ENCODE data around the gene HS1BP3. TPM values are rescaled to one million over a fixed set of nuclear protein-coding genes. Genes with fewer than 3 reads are reported as not detected.

The HS1BP3 gene
- total RNA-seq, 1 donor from 2014 or later, result 23.1 TPM

DNA sequence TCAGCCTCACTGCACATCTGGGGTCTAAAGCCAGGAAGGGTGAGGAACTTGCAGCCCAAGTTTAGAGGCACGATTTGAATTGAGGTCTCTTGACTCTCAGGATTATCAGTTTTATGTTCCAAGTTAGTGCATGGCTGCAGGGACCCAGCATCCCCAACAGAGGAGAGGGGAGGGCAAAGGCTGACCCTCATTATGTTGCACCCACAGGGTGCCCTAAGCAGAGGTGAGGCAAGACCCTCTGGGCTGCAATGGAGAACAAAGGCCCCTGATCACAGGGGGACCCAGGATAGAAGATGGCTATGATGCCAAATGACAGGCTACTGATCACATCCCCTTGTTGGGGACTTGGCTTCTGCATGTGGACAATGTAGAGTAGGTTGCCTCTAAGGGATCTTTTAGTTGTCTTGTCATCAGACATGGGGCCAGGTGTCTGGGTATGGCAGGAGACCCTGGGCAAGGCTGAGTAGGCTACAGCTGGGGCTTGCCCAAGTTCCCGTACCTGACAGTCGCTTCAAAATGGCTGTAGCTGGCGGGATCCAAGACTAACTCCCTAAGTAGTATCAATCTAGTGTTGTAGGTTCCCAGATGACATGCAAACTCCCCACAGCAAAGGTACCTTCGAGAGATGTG, 11.5 kb upstream of the HS1BP3 start:
- intact Hi-C loops (cut with DNase I), result loop anchor here (5.0 to 10.0 kb wide), 2 partner anchors 300 to 452 kb away; no protein-coding TSS in a partner anchor
- H3K4me3 ChIP-seq, result no peak overlapping the region
- no peaks in the 10 kb centered on the region for H3K9me3 ChIP-seq
- H3K27me3 ChIP-seq, result no peaks in the 10 kb centered on the region
- no peak for DNase-seq (ENCODE audit: extremely low spot score in 2 of 2)
- no peak overlapping the region for H3K27ac ChIP-seq
- TF ChIP-seq POLR2A (IDR thresholded peaks at IDR 0.05), result no peak
- no peak for TF ChIP-seq POLR2AphosphoS5 (IDR thresholded peaks at IDR 0.05; ENCODE audit: insufficient read depth in 1 of 2, low read depth in 1 of 2)
- TF ChIP-seq, protein P1, sequence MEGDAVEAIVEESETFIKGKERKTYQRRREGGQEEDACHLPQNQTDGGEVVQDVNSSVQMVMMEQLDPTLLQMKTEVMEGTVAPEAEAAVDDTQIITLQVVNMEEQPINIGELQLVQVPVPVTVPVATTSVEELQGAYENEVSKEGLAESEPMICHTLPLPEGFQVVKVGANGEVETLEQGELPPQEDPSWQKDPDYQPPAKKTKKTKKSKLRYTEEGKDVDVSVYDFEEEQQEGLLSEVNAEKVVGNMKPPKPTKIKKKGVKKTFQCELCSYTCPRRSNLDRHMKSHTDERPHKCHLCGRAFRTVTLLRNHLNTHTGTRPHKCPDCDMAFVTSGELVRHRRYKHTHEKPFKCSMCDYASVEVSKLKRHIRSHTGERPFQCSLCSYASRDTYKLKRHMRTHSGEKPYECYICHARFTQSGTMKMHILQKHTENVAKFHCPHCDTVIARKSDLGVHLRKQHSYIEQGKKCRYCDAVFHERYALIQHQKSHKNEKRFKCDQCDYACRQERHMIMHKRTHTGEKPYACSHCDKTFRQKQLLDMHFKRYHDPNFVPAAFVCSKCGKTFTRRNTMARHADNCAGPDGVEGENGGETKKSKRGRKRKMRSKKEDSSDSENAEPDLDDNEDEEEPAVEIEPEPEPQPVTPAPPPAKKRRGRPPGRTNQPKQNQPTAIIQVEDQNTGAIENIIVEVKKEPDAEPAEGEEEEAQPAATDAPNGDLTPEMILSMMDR (IDR thresholded peaks at IDR 0.05), result no peak
- H3K4me1 ChIP-seq, result peaks cover 30% of the 10 kb centered on the region
- no peaks in the 10 kb centered on the region for H3K36me3 ChIP-seq

DNA sequence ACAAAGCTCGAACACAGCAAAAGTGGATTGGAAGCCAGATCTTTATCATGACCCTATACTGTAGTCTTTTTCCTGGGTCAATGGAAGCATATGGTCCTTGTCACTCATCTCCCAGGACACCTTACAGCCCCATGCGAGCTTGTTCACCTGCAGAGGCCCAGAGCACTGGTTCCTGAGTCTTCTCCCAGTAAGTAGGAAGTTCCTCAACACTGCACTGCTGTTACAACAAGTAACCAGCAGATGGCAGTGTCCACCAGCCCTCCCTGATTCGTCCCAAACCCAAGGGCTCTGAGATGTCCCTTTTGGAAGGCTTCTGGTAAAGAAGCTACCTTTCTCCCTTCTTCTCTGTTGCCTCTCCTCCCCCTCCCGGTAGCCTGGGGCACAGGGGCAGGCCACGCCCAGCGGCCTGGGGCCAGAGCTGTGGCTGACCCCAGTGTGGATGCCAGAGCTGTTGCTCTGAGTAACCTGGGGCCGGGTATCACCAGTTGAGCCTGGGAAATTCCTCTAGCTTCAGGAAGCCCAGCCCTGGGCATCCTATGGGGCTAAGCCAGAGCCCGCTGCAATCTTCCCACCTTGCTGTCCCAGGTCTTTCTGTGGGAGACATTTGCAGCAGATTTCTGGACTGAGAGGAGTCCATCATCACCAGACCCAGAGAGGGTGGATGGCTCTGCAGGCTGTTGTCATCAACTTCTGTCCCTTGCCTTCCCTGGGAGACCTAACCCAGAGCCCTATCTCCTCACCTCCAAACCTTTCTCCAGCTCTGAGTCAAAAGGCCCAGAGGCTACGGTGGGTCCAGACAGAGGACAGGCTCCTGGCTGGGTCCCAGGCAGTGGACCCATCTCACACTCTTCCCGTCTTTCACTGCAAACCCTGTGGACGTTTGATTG, 10.8 kb upstream of the HS1BP3 start:
- TF ChIP-seq, protein P1 (IDR thresholded peaks at IDR 0.05), result peak; percentile 78 to 97 (median 94)
- TF ChIP-seq POLR2AphosphoS5 (IDR thresholded peaks at IDR 0.05; ENCODE audit: insufficient read depth in 1 of 2, low read depth in 1 of 2), result peak in 1 of 2 donors; percentile 45
- no peak for TF ChIP-seq POLR2A (IDR thresholded peaks at IDR 0.05)
- H3K27me3 ChIP-seq, result no peaks in the 10 kb centered on the region
- no peaks in the 10 kb centered on the region for H3K36me3 ChIP-seq
- no peak overlapping the region for H3K4me3 ChIP-seq
- H3K27ac ChIP-seq, result no peak overlapping the region
- intact Hi-C loops (cut with DNase I), result loop anchor here (5.0 to 10.0 kb wide), 2 partner anchors 301 to 453 kb away; no protein-coding TSS in a partner anchor
- DNase-seq (ENCODE audit: extremely low spot score in 2 of 2), result no peak
- no peaks in the 10 kb centered on the region for H3K9me3 ChIP-seq
- H3K4me1 ChIP-seq, result peaks cover 30% of the 10 kb centered on the region

GRCh38 chr2:20660506-20661420, 9.9 kb upstream of the HS1BP3 start:
- H3K27me3 ChIP-seq, result no peaks in the 10 kb centered on the region
- intact Hi-C loops (cut with DNase I), result loop anchor here (5.0 to 10.0 kb wide), 2 partner anchors 302 to 454 kb away; no protein-coding TSS in a partner anchor
- peaks cover 24% of the 10 kb centered on the region for H3K4me1 ChIP-seq
- no peaks in the 10 kb centered on the region for H3K9me3 ChIP-seq
- DNase-seq (ENCODE audit: extremely low spot score in 2 of 2), result no peak
- TF ChIP-seq POLR2AphosphoS5 (IDR thresholded peaks at IDR 0.05; ENCODE audit: insufficient read depth in 1 of 2, low read depth in 1 of 2), result peak in 1 of 2 donors; percentile 8
- TF ChIP-seq, protein P1 (IDR thresholded peaks at IDR 0.05), result no peak
- H3K36me3 ChIP-seq, result no peaks in the 10 kb centered on the region
- H3K4me3 ChIP-seq, result no peak overlapping the region
- H3K27ac ChIP-seq, result no peak overlapping the region

- no peak for DNase-seq (ENCODE audit: extremely low spot score in 2 of 2)
- intact Hi-C loops (cut with DNase I), result no loop called here
- H3K9me3 ChIP-seq, result no peaks in the 10 kb centered on the region
- H3K4me3 ChIP-seq, result no peak overlapping the region
- no peak overlapping the region for H3K27ac ChIP-seq
- H3K27me3 ChIP-seq, result no peaks in the 10 kb centered on the region
- no peaks in the 10 kb centered on the region for H3K36me3 ChIP-seq
- TF ChIP-seq, protein P1 (IDR thresholded peaks at IDR 0.05), result no peak
- TF ChIP-seq POLR2AphosphoS5 (IDR thresholded peaks at IDR 0.05; ENCODE audit: insufficient read depth in 1 of 2, low read depth in 1 of 2), result no peak
- TF ChIP-seq POLR2A (IDR thresholded peaks at IDR 0.05), result no peak
- peaks cover 5% of the 10 kb centered on the region for H3K4me1 ChIP-seq
These were observed 6.8 kb upstream of the HS1BP3 start for GRCh38 chr2:20657522-20658235.
